CD4-positive, alpha-beta T cell treated with Interleukin-17A for 4 hours (primary cell): Measurements from ENCODE around the gene NOBOX.
"Not testable (repeated sequence)": the region's sequence is repeated elsewhere in the genome, so short reads cannot be mapped to it uniquely, and the experiment has no call there.

ENCODE experiments used
- DNase-seq: peaks from one replicate; pipeline ENCODE4 v3.0.0-alpha.2; 2020; ENCODE audit warnings: mixed read lengths

The NOBOX gene

GRCh38 chr7:144403649-144404061 lies at the start of gene NOBOX:
Gene NOBOX, minus strand, starts transcription at chr7:144403693.
- DNase-seq: no peak

GRCh38 chr7:144452064-144452463 lies 48.6 kb upstream of the NOBOX start:
- DNase-seq: no peak

DNA sequence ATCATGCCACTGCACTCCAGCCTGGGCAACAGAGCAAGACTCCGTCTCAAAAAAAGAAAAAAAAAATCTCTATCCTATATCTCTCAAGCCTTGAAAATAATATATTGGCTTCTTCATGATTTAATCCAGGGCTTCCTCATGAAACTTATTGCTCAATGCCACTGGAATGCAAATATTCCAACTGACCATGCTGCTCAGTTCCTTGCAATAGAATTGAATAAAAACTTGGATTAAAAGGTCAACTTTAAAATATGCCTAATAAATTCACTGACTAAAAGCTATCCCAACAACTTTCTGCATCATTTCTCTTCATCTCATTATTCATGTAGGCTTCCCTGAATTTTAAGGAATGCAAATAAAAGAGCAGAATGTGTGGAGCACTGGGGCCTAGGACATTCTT lies 42.1 kb upstream of the NOBOX start:
- DNase-seq: no peak

GRCh38 chr7:144439717-144440205 lies 36.3 kb upstream of the NOBOX start:
- no peak for DNase-seq

- no peak for DNase-seq
These were observed 35.3 kb upstream of the NOBOX start for GRCh38 chr7:144438759-144439158.

DNA sequence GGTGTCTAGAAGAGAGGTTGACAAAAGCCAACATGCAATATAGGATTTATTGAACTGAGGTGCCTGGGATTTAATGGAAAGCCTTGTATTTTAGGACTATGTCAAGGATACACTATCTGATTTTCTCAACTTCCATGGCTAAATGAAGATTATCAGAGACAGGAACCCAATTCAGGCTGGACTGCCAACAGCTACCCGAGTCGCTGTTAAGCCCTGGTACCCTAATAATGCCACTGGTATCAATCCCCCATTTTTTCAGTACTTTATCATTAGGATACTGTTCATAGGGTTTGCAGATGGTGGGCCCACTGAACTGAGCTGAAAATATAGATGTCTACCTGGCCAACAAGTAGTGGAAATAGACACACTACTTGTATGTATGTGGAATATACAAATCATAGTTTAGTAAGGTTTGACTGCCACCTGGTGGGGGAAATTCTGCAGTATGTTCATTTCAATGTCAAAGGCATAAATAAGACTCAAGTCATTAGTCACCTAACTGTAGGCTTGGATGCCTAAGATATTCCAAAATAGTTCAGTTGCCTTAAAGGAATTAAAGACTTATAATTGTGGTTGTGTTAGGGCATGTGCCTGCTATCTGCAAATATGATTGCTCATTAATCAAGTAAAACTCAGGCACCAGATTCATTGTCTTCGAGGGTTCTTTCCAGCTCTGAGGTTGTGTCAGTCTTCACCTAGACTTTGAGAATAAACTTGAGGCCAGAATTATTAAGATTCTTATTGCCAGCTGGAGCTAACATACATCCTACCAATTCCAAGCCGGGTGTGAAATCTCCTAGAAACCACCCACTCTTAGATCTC lies 34.1 kb upstream of the NOBOX start:
- peak; percentile 60 for DNase-seq

DNA sequence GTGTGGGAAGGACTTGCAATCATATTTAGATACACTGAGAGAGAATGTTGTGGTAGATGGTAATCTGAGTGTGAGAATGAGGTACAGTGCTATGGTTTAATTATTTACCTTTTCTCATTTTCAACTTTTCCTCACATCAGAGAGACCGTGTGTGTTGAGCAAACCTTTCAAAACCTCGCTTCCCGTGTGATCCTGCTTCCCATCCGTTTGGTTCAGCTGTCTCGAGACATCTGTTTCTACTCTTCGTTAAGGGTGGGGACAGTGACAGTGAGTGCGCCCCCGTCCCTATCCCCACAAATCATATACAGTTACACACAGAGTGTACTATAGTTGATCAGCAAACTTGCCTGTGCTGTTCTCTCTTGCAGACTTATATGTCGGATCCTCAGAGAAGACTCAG lies 33.0 kb upstream of the NOBOX start:
- no peak for DNase-seq

GRCh38 chr7:144428431-144428830 lies 24.9 kb upstream of the NOBOX start:
- DNase-seq: no peak

- not testable (repeated sequence) for DNase-seq
These were observed 24.0 kb upstream of the NOBOX start for GRCh38 chr7:144427539-144427938.

DNA sequence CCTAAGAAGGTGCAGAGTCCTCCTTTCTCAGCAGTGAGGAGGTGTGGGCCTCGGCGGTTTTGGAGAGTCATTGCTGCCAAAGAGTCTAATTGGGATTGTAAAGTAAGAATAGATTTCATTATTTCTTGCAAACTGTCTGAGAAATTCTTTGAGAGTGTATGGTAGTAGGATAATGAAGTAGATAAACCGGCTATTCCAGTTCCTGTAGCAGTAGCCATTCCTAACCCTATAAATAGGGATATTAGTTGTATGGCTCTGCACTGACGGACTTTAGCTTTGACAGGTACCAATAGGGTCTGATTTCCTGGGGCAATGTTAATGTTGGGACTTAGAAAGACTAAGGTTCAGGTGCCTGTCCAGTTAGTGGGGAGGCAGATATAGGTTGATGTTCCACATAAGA lies 15.4 kb upstream of the NOBOX start:
- DNase-seq: not testable (repeated sequence)

- no peak for DNase-seq
These were observed 12.8 kb upstream of the NOBOX start for GRCh38 chr7:144416341-144416740.

DNA sequence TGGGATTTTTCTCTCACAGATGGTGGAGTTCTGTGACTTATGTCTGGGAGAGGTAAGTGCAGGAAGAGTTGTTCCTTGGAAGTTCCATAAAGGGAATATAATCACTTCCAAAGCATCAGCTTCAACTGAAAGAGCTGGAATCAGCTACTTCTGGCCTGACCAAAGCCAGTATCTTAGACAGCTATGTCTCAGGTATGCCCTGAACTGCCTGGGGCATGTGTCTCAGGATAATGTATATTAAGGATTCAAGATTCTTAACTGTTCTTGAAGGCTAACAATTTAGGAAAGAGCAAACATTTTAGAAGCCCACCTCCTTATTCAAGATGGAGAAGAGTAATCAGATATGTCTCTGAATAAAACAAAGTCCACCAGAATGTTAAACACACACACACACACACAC lies 12.4 kb upstream of the NOBOX start:
- no peak for DNase-seq

DNA sequence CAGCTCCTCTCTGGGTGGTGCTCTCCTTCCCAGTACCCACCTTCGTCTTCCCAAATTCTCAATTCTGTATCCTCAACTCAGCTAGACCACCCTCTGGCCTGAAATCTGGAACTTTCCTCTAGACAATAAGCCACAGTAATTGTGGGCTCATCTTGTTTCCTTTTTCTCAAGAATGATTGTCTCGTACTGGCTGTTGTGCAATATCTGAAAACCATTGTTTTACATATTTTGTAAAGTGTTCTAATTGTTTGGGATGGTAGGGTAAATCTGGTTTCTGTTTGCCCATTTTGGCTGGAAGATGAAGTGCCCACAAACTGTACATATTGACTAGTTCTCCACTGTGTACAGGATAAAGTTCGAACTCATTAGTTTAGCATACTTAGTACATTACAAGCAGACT lies 11.3 kb upstream of the NOBOX start:
- no peak for DNase-seq

GRCh38 chr7:144410441-144410840 lies 6.9 kb upstream of the NOBOX start:
- no peak for DNase-seq

DNA sequence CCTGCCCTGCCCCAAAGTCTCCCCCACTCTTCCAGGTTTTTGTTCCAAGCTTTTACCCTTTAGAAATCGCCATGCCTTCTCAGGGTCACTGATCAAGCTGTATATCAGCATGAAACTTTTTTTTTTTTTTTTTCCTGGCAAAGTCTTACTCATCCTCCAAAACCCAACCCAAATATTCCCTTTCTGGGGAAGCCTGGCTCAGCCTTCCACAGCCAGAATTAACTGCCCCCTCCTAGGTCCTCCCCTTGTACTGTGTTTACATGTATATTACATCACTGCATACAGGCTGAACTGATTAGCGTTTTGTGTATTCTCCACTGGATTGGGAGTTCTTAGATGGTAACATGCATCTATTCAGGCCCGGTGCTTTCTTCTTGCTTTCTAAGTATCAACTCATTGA lies 4.6 kb upstream of the NOBOX start:
- DNase-seq: no peak

DNA sequence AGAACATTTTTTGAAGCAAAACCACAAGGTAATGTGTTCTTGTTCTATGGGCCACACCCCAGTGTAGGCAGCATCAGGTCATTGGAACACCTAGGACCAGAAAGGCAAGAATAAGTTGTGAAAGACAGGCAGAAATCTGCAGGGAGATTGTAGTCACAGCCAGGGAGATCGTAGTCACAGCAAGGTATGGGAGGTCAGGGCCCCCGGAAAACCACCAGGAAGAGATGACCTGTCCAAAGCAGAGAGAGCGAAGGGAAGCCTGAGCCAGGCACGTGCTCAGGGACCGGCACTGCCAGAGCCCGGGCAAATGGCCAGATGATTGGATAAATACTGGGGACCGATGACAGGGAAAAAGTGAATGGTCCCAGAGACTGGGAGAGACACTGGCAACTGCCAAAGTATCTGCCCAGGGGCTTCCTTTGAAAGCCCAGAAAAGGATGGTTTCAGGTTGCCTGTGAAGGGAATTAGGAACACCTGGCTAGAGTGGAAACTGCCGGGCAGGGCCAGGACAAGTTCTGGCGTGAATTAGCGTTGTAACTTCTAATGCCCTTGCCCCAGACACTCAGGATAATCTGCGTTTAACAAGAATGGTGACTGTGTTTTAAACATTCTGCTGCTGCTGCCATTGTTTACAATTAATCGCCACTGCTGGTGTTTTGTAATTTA lies 3.9 kb upstream of the NOBOX start:
- no peak for DNase-seq

DNA sequence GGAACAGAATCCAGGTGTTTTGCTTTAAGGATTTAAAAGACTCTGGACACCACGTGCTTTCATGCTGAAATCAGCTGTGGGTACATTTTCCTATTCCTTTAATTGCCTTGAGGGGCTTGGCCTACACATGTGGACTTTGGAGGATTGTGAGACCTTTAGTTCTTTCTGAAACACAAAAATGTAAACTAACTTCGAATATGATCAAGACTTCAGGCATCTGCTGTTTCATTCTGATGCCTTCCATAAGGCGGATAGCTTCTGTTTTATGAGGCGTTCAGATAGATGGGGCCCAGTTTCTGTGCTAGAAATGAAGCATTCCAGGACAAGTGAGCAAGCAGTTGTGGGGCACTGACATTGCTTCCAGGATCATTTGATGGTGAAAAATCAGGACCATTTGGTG lies 1.5 kb upstream of the NOBOX start:
- no peak for DNase-seq

GRCh38 chr7:144403102-144403501 lies 391 bp downstream of the NOBOX start:
- no peak for DNase-seq

DNA sequence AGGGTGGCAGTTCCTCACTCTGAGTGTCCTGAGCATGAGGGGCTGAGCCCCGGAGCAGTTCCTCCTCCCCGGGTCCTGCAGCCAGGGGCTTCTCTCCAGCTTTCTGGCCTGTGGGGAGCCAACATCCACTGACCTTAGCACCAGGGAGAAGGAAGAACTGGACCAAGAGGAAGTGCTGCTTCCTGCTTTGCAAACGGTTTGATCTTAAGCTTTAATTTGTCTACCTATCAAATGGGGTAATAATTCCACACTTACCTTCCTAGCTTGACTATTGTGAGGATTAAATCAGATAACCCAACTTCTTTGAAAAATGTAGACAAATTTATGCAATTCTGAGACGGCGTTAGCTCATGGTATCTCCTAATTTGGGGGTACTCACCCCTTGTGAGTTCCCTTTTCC lies 2.0 kb downstream of the NOBOX start:
- DNase-seq: no peak

GRCh38 chr7:144399946-144400345 lies 3.5 kb downstream of the NOBOX start:
- DNase-seq: no peak

GRCh38 chr7:144398911-144399310 lies 4.6 kb downstream of the NOBOX start:
- no peak for DNase-seq

DNA sequence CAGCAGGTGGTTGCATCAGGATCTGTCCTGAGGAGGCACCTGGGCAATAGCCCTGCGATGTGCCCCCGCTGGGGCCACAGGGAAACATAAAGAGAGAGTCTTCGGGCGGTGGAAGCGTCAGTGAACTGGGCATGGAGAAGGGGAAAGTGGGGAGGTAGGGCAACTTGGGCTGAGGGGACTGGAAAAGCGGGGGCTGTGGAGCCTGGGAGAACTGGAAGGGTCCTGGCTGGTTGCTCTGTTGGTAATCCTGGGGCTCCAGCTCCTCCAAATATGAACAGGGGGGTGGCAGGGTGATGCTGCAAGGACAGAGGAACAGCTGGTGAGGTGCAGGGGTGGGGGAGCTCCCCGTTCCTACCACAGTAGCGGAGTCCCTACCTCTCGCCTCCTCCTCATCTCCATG lies 5.2 kb downstream of the NOBOX start:
- DNase-seq: no peak

- no peak for DNase-seq
These were observed 6.4 kb downstream of the NOBOX start for GRCh38 chr7:144397086-144397485.

DNA sequence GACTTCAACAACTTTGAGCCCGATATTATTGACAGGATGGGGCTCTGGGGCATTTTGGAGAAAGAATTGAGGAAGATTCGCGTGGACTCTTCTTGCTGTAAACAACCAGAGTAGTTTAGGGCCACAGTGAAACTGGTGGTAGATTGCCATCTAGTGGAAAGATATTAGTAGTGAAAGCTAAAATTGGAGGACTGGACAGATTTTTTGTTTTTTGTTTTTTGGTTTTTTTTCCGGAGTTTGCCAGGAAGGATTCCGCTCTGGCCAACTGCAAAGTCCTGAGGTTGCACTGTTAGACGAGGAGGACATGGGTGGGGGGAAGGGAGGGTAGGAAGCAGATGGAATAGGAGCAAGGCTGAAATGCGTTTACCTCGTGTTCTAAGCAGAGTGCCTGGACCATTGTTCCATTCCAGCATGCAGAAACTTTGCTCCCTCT lies 11.7 kb downstream of the NOBOX start:
- peak; percentile 29 for DNase-seq
